IMR-90 (cell line): ENCODE results near the gene PRKCB. TPM values are rescaled to one million over a fixed set of nuclear protein-coding genes. Genes with fewer than 3 reads are reported as not detected.

Source experiments
- ATAC-seq: fragments of 200-7000 bp; cut with Tn5 transposase; 2 replicates; pipeline ENCODE4 v1.9.1; 2020; ENCODE audit warnings: low read depth, mild to moderate bottlenecking, moderate library complexity
- BruUV-seq: library from RNA; stranded (reverse); fragments of 400-500 nt; replicated peaks from 2 replicates; lab custom pipeline; 2021; lab: Mats Ljungman, UMichigan
- CTCF ChIA-PET: fragments of 300-600 bp; formaldehyde crosslinking; extraction: SDS; loops from one replicate; lab custom pipeline; 2021; ENCODE audit warnings: antibody characterized with exemption; lab: Yijun Ruan, JAX
- POLR2A ChIA-PET: fragments of 300-600 bp; sonication (Branson Sonifier 250); formaldehyde crosslinking; loops from one replicate; lab custom pipeline; 2022; ENCODE audit warnings: antibody characterized with exemption; ENCODE audit not compliant: unreplicated experiment; lab: Charles Lee
- DNase-seq: peaks from one replicate; pipeline ENCODE4 v3.0.0; 2013
- H2AFZ ChIP-seq: replicated peaks from 2 replicates; pipeline ENCODE3; 2013; ENCODE audit warnings: low read length, mild to moderate bottlenecking; ENCODE audit not compliant: poor library complexity
- H2AK5ac ChIP-seq: 2 replicates; pipeline ENCODE4 v1.6.1; 2013; ENCODE audit warnings: low read depth, low read length, inconsistent platforms
- H2AK9ac ChIP-seq: replicated peaks from 2 replicates; pipeline ENCODE3; 2013; ENCODE audit warnings: mild to moderate bottlenecking, low read depth, low read length, moderate library complexity; ENCODE audit not compliant: poor library complexity
- H2BK120ac ChIP-seq: 2 replicates; pipeline ENCODE4 v1.6.1; 2013; ENCODE audit warnings: low read depth, low read length, inconsistent platforms
- H2BK15ac ChIP-seq: 3 replicates; pipeline ENCODE4 v1.6.1; 2013; ENCODE audit warnings: low read depth, low read length, inconsistent platforms
- H2BK20ac ChIP-seq: 2 replicates; pipeline ENCODE4 v1.6.1; 2013; ENCODE audit warnings: low read depth, mild to moderate bottlenecking, inconsistent platforms, low read length, moderate library complexity
- H2BK5ac ChIP-seq: 2 replicates; pipeline ENCODE4 v1.6.1; 2013; ENCODE audit warnings: mild to moderate bottlenecking, low read depth, low read length, inconsistent platforms; ENCODE audit not compliant: poor library complexity, severe bottlenecking
- H3K14ac ChIP-seq: replicated peaks from 2 replicates; pipeline ENCODE4 v1.6.1; 2013; ENCODE audit warnings: low read depth, low read length, inconsistent platforms
- H3K18ac ChIP-seq: 2 replicates; pipeline ENCODE4 v1.6.1; 2013; ENCODE audit warnings: low read depth, low read length, control low read depth
- H3K23ac ChIP-seq: 2 replicates; pipeline ENCODE4 v1.6.1; 2013; ENCODE audit warnings: low read depth, low read length, inconsistent platforms
- H3K27ac ChIP-seq: 2 replicates; pipeline ENCODE4 v1.5.1; 2013; ENCODE audit warnings: mild to moderate bottlenecking, control low read depth, low read length; ENCODE audit not compliant: insufficient read depth
- H3K27me3 ChIP-seq: 2 replicates; pipeline ENCODE4 v1.6.1; 2013; ENCODE audit warnings: low read length; ENCODE audit not compliant: control insufficient read depth, insufficient read depth
- H3K36me3 ChIP-seq: 2 replicates; pipeline ENCODE4 v1.6.1; 2013; ENCODE audit warnings: low read length, mixed read lengths; ENCODE audit not compliant: control insufficient read depth, insufficient read depth
- H3K4ac ChIP-seq: 2 replicates; pipeline ENCODE4 v1.6.1; 2013; ENCODE audit warnings: low read depth, low read length, inconsistent platforms
- H3K4me1 ChIP-seq: 2 replicates; pipeline ENCODE4 v1.6.1; 2013; ENCODE audit warnings: low read length, mixed read lengths; ENCODE audit not compliant: control insufficient read depth, insufficient read depth
- H3K4me2 ChIP-seq: 2 replicates; pipeline ENCODE4 v1.6.1; 2013; ENCODE audit warnings: low read depth, mild to moderate bottlenecking, control low read depth, low read length, moderate library complexity
- H3K4me3 ChIP-seq: 2 replicates; pipeline ENCODE4 v1.5.1; 2013; ENCODE audit warnings: low read depth, mild to moderate bottlenecking, control low read depth, low read length, moderate library complexity; ENCODE audit not compliant: insufficient read depth
- H3K56ac ChIP-seq: 2 replicates; pipeline ENCODE4 v1.6.1; 2013; ENCODE audit warnings: low read length, inconsistent platforms; ENCODE audit not compliant: insufficient read depth; ENCODE audit errors: extremely low read depth
- H3K79me1 ChIP-seq, 2 experiments: 2 replicates each; pipeline ENCODE4 v1.6.1; 2013; ENCODE audit warnings: low read length in 2 of 2, inconsistent platforms in 1 of 2, low read depth in 1 of 2
- H3K9ac ChIP-seq: 2 replicates; pipeline ENCODE4 v1.6.1; 2013; ENCODE audit warnings: low read depth, low read length, control low read depth
- H3K9me1 ChIP-seq: 2 replicates; pipeline ENCODE4 v1.6.1; 2013; ENCODE audit warnings: low read length, inconsistent platforms; ENCODE audit not compliant: insufficient read depth
- H3K9me3 ChIP-seq: 2 replicates; pipeline ENCODE4 v1.6.1; 2013; ENCODE audit warnings: low read length; ENCODE audit not compliant: control insufficient read depth, insufficient read depth
- H4K20me1 ChIP-seq: 2 replicates; pipeline ENCODE4 v1.6.1; 2013; ENCODE audit warnings: low read length, inconsistent platforms; ENCODE audit not compliant: insufficient read depth
- H4K5ac ChIP-seq: 2 replicates; pipeline ENCODE4 v1.6.1; 2013; ENCODE audit warnings: mild to moderate bottlenecking, low read depth, low read length, control low read depth
- H4K8ac ChIP-seq, 2 experiments: 2 replicates each; pipeline ENCODE4 v1.6.1; 2013; ENCODE audit warnings: low read depth in 2 of 2, low read length in 2 of 2, control low read depth in 1 of 2, inconsistent platforms in 1 of 2
- H4K91ac ChIP-seq: 2 replicates; pipeline ENCODE4 v1.6.1; 2013; ENCODE audit warnings: low read depth, low read length, inconsistent platforms; ENCODE audit not compliant: insufficient read depth
- MAZ ChIP-seq: IDR thresholded peaks from 2 replicates; pipeline ENCODE4 v1.6.1; 2012; ENCODE audit warnings: low read depth, mild to moderate bottlenecking, low read length, improper control_type of control experiment, moderate library complexity, borderline replicate concordance
- MXI1 ChIP-seq: IDR thresholded peaks from 2 replicates; pipeline ENCODE4 v1.6.1; 2012; ENCODE audit warnings: low read depth, mild to moderate bottlenecking, low read length, moderate library complexity, borderline replicate concordance
- NFE2L2 ChIP-seq: fragments of 150-350 bp; IDR thresholded peaks from 2 replicates; pipeline ENCODE4 v1.6.1; 2016; ENCODE audit warnings: low read depth, mild to moderate bottlenecking, low read length
- RAD21 ChIP-seq: IDR thresholded peaks from 2 replicates; pipeline ENCODE4 v1.6.1; 2012; ENCODE audit warnings: low read length, improper control_type of control experiment
- RCOR1 ChIP-seq: IDR thresholded peaks from 2 replicates; pipeline ENCODE4 v1.6.1; 2012; ENCODE audit warnings: mild to moderate bottlenecking, low read length, improper control_type of control experiment; ENCODE audit not compliant: insufficient replicate concordance
- RFX5 ChIP-seq: IDR thresholded peaks from 2 replicates; pipeline ENCODE4 v1.8.0; 2012; ENCODE audit warnings: low read depth, mild to moderate bottlenecking, low read length, moderate library complexity
- SMC3 ChIP-seq: fragments of 150-350 bp; IDR thresholded peaks from 2 replicates; pipeline ENCODE4 v1.6.1; 2016; ENCODE audit warnings: low read depth, mild to moderate bottlenecking, antibody characterized with exemption, low read length, moderate library complexity
- WGBS, 2 experiments: methylation state at CpG; one replicate each; pipeline versions ENCODE4 v1.1.5 to v1.1.7; 2013; ENCODE audit warnings: missing lambda C conversion rate in 2 of 2; ENCODE audit not compliant: insufficient read length in 1 of 2; ENCODE audit errors: extremely low coverage in 2 of 2; 5-methylcytosine and 5-hydroxymethylcytosine counted together
- dilution Hi-C: fragments of 300-500 bp; cut with HindIII; formaldehyde crosslinking; loops from one replicate; pipeline ENCODE4 v1.14.3; 2018; ENCODE audit warnings: low sequenced_read_pairs; ENCODE audit not compliant: unreplicated experiment
- in situ Hi-C: fragments of 300-500 bp; cut with MboI; formaldehyde crosslinking; loops from 3 replicates; pipeline ENCODE4 v1.14.3; 2019; ENCODE audit warnings: low sequenced_read_pairs, inconsistent platforms, mixed read lengths
- intact Hi-C: fragments of 100-400 bp; cut with micrococcal nuclease; formaldehyde crosslinking; loops from 2 replicates; pipeline ENCODE4 v1.10.0; 2022
- polyA plus RNA-seq, 3 experiments: library from polyadenylated mRNA; depleted of rRNA; stranded (reverse); fragments of >200 nt; gene quantifications; 2 replicates each; pipeline ENCODE4 v1.2.3, GENCODE V29; 2012; ENCODE audit warnings: low replicate concordance in 1 of 3
- total RNA-seq: library from RNA; depleted of rRNA; stranded (reverse); fragments of >200 nt; gene quantifications from 2 replicates; pipeline ENCODE4 v1.2.3, GENCODE V29; 2012

Gene PRKCB
- total and polyA plus RNA-seq, 2 of the 4 experiments (the other 2 are of a cell fraction), result under 0.01 TPM; not detected in 1

DNA sequence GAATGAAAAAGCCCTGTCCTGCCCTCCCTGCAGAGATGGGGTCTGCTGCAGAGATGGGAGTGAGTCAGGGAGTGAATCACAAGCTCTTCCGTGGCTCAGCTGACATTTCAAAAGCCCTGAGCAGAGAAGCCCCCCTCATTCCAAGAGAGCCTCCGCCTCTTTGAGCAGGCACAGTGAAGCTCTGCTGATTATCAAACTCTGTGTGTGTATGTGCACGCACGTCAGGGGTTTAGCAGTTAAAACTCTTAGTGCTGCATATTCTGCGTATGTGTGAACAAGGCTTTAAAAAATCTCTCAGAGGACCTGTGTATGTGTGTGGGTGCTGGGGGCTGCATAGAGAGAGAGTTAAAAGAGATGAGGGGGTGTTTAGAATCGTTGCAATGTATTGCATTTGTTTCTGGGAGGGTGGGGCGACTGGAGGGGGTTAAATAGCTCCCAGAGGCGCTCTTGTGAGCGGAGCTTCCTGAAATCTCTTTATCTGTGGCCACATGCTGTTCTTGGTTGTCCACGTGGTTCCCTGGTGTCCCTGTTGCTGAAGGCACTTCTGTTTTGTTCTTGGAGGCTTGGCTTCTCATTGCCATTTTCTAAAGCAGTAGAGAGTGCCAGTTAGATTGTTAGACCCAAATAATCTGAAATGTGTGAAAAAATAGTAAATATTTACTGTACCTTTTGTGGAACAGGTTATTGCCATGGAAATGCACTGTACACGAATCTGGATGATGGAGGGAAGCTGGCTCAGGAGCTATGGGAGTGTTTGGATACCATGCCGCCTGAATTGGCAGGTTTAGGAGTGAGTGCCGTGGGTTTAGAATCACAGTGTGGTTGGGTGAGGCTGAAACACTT, 116.6 kb downstream of the PRKCB start:
- Histone ChIP-seq H3K23ac (no peak overlapping the region), H3K79me1 (no peaks in the 10 kb centered on the region), H4K20me1 (no peaks in the 10 kb centered on the region), H3K4me1 (no peaks in the 10 kb centered on the region), H4K91ac (no peak overlapping the region), H4K8ac (no peak overlapping the region), H3K36me3 (no peaks in the 10 kb centered on the region), H2AK5ac (no peak overlapping the region), H3K9me1 (no peaks in the 10 kb centered on the region), H4K5ac (no peak overlapping the region), H3K4me2 (no peak overlapping the region), H2BK5ac (no peak overlapping the region), H2AFZ (no peak overlapping the region), H3K9me3 (no peaks in the 10 kb centered on the region), H3K56ac (no peak overlapping the region), H3K9ac (no peak overlapping the region), H2AK9ac (no peak overlapping the region), H3K27me3 (no peaks in the 10 kb centered on the region), H3K27ac (no peak overlapping the region), H3K4me3 (no peak overlapping the region), H2BK15ac (no peak overlapping the region), H2BK20ac (no peak overlapping the region), H3K4ac (no peak overlapping the region), H3K18ac (no peak overlapping the region), H2BK120ac (no peak overlapping the region), H3K14ac (no peak overlapping the region)
- BruUV-seq, result no TSS peak
- 15% methylated on average over 9 of the region's 13 CpGs; no CpG with 5 or more reads in 1 of the 2 experiments for WGBS, 2 experiments
- dilution Hi-C loops, result no loop called here
- DNase-seq (peak; percentile 21), ATAC-seq (no peak)
- CTCF ChIA-PET, result interaction anchor here (0.5 kb wide), 1 partner anchor 127 kb away, joined by 3 read pairs; no protein-coding TSS in a partner anchor
- intact Hi-C loops, result no loop called here
- TF ChIP-seq RCOR1 (no peak), NFE2L2 (no peak), RFX5 (no peak), MXI1 (no peak), RAD21 (no peak), SMC3 (no peak), MAZ (no peak)
- in situ Hi-C loops, result no loop called here
- POLR2A ChIA-PET, result no interaction called here
